Astrocyte (in vitro differentiated cells and primary cell): ENCODE measurements around the gene ACAT2.

Experiments used
- EZH2 ChIP-seq: IDR thresholded peaks from 2 replicates; pipeline ENCODE4 v1.6.1; 2012; ENCODE audit warnings: mild to moderate bottlenecking, low read length, inconsistent platforms; ENCODE audit not compliant: insufficient read depth
- TF ChIP-seq, protein P1 (sequence below): IDR thresholded peaks from 2 replicates; pipeline ENCODE4 v1.5.1; 2011; ENCODE audit warnings: low read depth, mild to moderate bottlenecking, inconsistent platforms, low read length, moderate library complexity; ENCODE audit not compliant: insufficient read depth

DNA sequence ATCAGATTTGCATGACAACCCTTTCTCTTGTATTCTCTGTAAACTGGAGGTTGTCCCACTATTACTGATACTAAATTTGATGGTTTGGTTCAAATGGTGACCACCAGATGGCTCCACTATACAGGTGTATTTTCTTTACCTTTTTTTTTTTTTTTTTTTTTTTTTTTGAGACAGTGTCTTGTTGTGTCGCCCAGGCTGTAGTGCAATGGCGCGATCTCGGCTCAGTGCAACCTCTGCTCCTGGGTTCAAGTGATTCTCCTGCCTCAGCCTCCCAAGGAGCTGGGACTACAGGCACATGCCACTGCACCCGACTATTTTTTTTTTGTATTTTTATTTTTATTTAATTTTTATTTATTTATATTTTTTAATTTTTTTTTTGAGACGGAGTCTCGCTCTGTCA lies 41.1 kb upstream of the ACAT2 start:
- TF ChIP-seq, protein P1, sequence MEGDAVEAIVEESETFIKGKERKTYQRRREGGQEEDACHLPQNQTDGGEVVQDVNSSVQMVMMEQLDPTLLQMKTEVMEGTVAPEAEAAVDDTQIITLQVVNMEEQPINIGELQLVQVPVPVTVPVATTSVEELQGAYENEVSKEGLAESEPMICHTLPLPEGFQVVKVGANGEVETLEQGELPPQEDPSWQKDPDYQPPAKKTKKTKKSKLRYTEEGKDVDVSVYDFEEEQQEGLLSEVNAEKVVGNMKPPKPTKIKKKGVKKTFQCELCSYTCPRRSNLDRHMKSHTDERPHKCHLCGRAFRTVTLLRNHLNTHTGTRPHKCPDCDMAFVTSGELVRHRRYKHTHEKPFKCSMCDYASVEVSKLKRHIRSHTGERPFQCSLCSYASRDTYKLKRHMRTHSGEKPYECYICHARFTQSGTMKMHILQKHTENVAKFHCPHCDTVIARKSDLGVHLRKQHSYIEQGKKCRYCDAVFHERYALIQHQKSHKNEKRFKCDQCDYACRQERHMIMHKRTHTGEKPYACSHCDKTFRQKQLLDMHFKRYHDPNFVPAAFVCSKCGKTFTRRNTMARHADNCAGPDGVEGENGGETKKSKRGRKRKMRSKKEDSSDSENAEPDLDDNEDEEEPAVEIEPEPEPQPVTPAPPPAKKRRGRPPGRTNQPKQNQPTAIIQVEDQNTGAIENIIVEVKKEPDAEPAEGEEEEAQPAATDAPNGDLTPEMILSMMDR = peak; percentile 29
- TF ChIP-seq EZH2 = no peak
